ENCODE data around the gene PMEPA1.

GRCh38 chr20:57664476-57664875 lies 45.3 kb downstream of the PMEPA1 start:
- TF ChIP-seq EZH2 (IDR thresholded peaks at IDR 0.05; ENCODE audit: borderline replicate concordance, insufficient read depth, low read depth, low read length, poor library complexity, severe bottlenecking): no peak
- TF ChIP-seq CTCF (IDR thresholded peaks at IDR 0.05): no peak
